HEK293 (cell line): ENCODE measurements around the gene ZDHHC17.
A peak's percentile ranks its signal among the peaks of the same experiment; 100 is the strongest.

Experiments
- CTCF ChIA-PET: fragments of 350-600 bp; formaldehyde crosslinking; extraction: SDS; loops from one replicate; lab custom pipeline; 2021; ENCODE audit warnings: antibody characterized with exemption; lab: Yijun Ruan, JAX
- POLR2A ChIA-PET: fragments of 300-600 bp; formaldehyde crosslinking; extraction: SDS; loops from one replicate; lab custom pipeline; 2020; ENCODE audit warnings: antibody characterized with exemption, inconsistent platforms; lab: Yijun Ruan, JAX
- H3K27ac ChIP-seq: fragments of 200-500 bp; sonication (Bioruptor generic); 2 replicates; pipeline ENCODE4 v1.5.1; 2014; ENCODE audit warnings: low read depth, low read length, control low read depth, inconsistent platforms; ENCODE audit errors: extremely low read depth
- H3K36me3 ChIP-seq, 2 experiments: fragments of 200-500 bp in 1 of 2; sonication (Bioruptor generic) in 1 of 2; 1 replicate in 1 of 2; 2 replicates in 1 of 2; pipeline ENCODE4 v1.5.1; 2014 to 2017; ENCODE audit warnings: inconsistent platforms in 2 of 2, low read length in 2 of 2; ENCODE audit not compliant: control insufficient read depth in 2 of 2, insufficient read depth in 1 of 2
- H3K4me1 ChIP-seq: fragments of 200-500 bp; sonication (Bioruptor generic); 2 replicates; pipeline ENCODE4 v1.5.1; 2014; ENCODE audit warnings: mild to moderate bottlenecking, low read length, inconsistent platforms; ENCODE audit not compliant: control insufficient read depth, insufficient read depth
- H3K4me3 ChIP-seq: 2 replicates; pipeline ENCODE4 v1.5.1; 2011; ENCODE audit warnings: low read depth, mild to moderate bottlenecking, control low read depth, low read length, moderate library complexity
- H3K9me3 ChIP-seq: fragments of 200-500 bp; sonication (Bioruptor generic); 2 replicates; pipeline ENCODE4 v1.5.1; 2014; ENCODE audit warnings: low read depth, low read length, inconsistent platforms; ENCODE audit not compliant: control insufficient read depth, insufficient read depth
- HOXC10 ChIP-seq: sonication (generic); formaldehyde crosslinking; IDR thresholded peaks from 2 replicates; pipeline ENCODE4 v1.8.1; 2023; ENCODE audit warnings: mild to moderate bottlenecking, missing genetic modification reagents
- PRDM4 ChIP-seq: fragments of 450-650 bp; formaldehyde crosslinking; IDR thresholded peaks from 2 replicates; pipeline ENCODE4 v1.5.1; 2017; ENCODE audit warnings: missing biosample characterization, missing genetic modification characterization
- SETDB1 ChIP-seq: IDR thresholded peaks from one replicate; pipeline ENCODE4 v1.6.1; 2017; ENCODE audit warnings: mild to moderate bottlenecking, low read length, moderate library complexity, mixed read lengths; ENCODE audit not compliant: insufficient read length
- SP2 ChIP-seq: fragments of 450-650 bp; formaldehyde crosslinking; IDR thresholded peaks from 2 replicates; pipeline ENCODE4 v1.5.1; 2016; ENCODE audit warnings: missing biosample characterization, missing genetic modification characterization
- ZBTB26 ChIP-seq: fragments of 450-650 bp; formaldehyde crosslinking; optimal IDR thresholded peaks from 2 replicates; pipeline ENCODE3; 2016; ENCODE audit warnings: missing biosample characterization, mild to moderate bottlenecking, missing genetic modification characterization
- ZBTB7A ChIP-seq: fragments of 450-650 bp; formaldehyde crosslinking; IDR thresholded peaks from 2 replicates; pipeline ENCODE4 v1.5.1; 2016; ENCODE audit warnings: low read depth, missing biosample characterization, missing genetic modification characterization
- ZBTB8A ChIP-seq: fragments of 450-650 bp; formaldehyde crosslinking; IDR thresholded peaks from 2 replicates; pipeline ENCODE4 v1.5.1; 2016; ENCODE audit warnings: missing biosample characterization, missing genetic modification characterization
- ZFP69B ChIP-seq: fragments of 450-650 bp; formaldehyde crosslinking; IDR thresholded peaks from 2 replicates; pipeline ENCODE4 v1.5.1; 2016; ENCODE audit warnings: missing biosample characterization, missing genetic modification characterization
- ZNF10 ChIP-seq: fragments of 450-650 bp; formaldehyde crosslinking; IDR thresholded peaks from 2 replicates; pipeline ENCODE4 v1.5.1; 2017; ENCODE audit warnings: missing biosample characterization, missing genetic modification characterization
- ZNF114 ChIP-seq: fragments of 450-650 bp; formaldehyde crosslinking; IDR thresholded peaks from 2 replicates; pipeline ENCODE4 v1.5.0; 2017; ENCODE audit warnings: missing biosample characterization, missing genetic modification characterization
- ZNF155 ChIP-seq: fragments of 450-650 bp; formaldehyde crosslinking; IDR thresholded peaks from 2 replicates; pipeline ENCODE4 v1.5.1; 2016; ENCODE audit warnings: missing biosample characterization, missing genetic modification characterization
- ZNF18 ChIP-seq: fragments of 450-650 bp; formaldehyde crosslinking; IDR thresholded peaks from 2 replicates; pipeline ENCODE4 v1.5.1; 2016; ENCODE audit warnings: missing biosample characterization, missing genetic modification characterization
- ZNF2 ChIP-seq: fragments of 450-650 bp; formaldehyde crosslinking; IDR thresholded peaks from 2 replicates; pipeline ENCODE4 v1.5.1; 2016; ENCODE audit warnings: missing biosample characterization, missing genetic modification characterization
- ZNF280C ChIP-seq: fragments of 450-650 bp; formaldehyde crosslinking; IDR thresholded peaks from 2 replicates; pipeline ENCODE4 v1.5.1; 2016; ENCODE audit warnings: missing biosample characterization, missing genetic modification characterization
- ZNF311 ChIP-seq: fragments of 450-650 bp; formaldehyde crosslinking; IDR thresholded peaks from 2 replicates; pipeline ENCODE4 v1.5.1; 2017; ENCODE audit warnings: missing biosample characterization, missing genetic modification characterization, borderline replicate concordance
- ZNF341 ChIP-seq: fragments of 450-650 bp; formaldehyde crosslinking; IDR thresholded peaks from 2 replicates; pipeline ENCODE4; 2016; ENCODE audit warnings: low read depth, missing biosample characterization, missing genetic modification characterization
- ZNF362 ChIP-seq: fragments of 450-650 bp; formaldehyde crosslinking; IDR thresholded peaks from 2 replicates; pipeline ENCODE4 v1.5.1; 2016; ENCODE audit warnings: missing biosample characterization, missing genetic modification characterization
- ZNF48 ChIP-seq: fragments of 450-650 bp; formaldehyde crosslinking; IDR thresholded peaks from 2 replicates; pipeline ENCODE4 v1.5.1; 2016; ENCODE audit warnings: missing biosample characterization, missing genetic modification characterization
- ZNF513 ChIP-seq: fragments of 450-650 bp; IDR thresholded peaks from 2 replicates; pipeline ENCODE4 v1.5.1; 2018; ENCODE audit warnings: missing biosample characterization, missing genetic modification characterization
- ZNF514 ChIP-seq: fragments of 450-650 bp; formaldehyde crosslinking; IDR thresholded peaks from 2 replicates; pipeline ENCODE4 v1.5.1; 2016; ENCODE audit warnings: missing biosample characterization, missing genetic modification characterization
- ZNF530 ChIP-seq: fragments of 450-650 bp; formaldehyde crosslinking; IDR thresholded peaks from 2 replicates; pipeline ENCODE4 v1.5.1; 2016; ENCODE audit warnings: low read depth, missing biosample characterization, missing genetic modification characterization
- ZNF571 ChIP-seq: fragments of 450-650 bp; formaldehyde crosslinking; IDR thresholded peaks from 2 replicates; pipeline ENCODE4 v1.5.0; 2017; ENCODE audit warnings: missing biosample characterization, missing genetic modification characterization
- ZNF585B ChIP-seq: fragments of 450-650 bp; formaldehyde crosslinking; IDR thresholded peaks from 2 replicates; pipeline ENCODE4 v1.5.1; 2016; ENCODE audit warnings: missing biosample characterization, missing genetic modification characterization
- ZNF610 ChIP-seq: fragments of 450-650 bp; formaldehyde crosslinking; IDR thresholded peaks from 2 replicates; pipeline ENCODE4 v1.5.1; 2016; ENCODE audit warnings: missing biosample characterization, missing genetic modification characterization, borderline replicate concordance
- ZNF624 ChIP-seq: fragments of 450-650 bp; formaldehyde crosslinking; IDR thresholded peaks from 2 replicates; pipeline ENCODE4 v1.5.1; 2017; ENCODE audit warnings: missing biosample characterization, missing genetic modification characterization
- ZNF677 ChIP-seq: fragments of 450-650 bp; IDR thresholded peaks from 2 replicates; pipeline ENCODE4 v1.5.0; 2018; ENCODE audit warnings: missing biosample characterization, mild to moderate bottlenecking, missing genetic modification characterization, moderate library complexity
- ZNF768 ChIP-seq: fragments of 450-650 bp; formaldehyde crosslinking; IDR thresholded peaks from 2 replicates; pipeline ENCODE4 v1.5.1; 2018; ENCODE audit warnings: missing biosample characterization, mild to moderate bottlenecking, missing genetic modification characterization

The ZDHHC17 gene

GRCh38 chr12:76878099-76878898, 114.4 kb downstream of the ZDHHC17 start:
- Histone ChIP-seq H3K9me3 (no peaks in the 10 kb centered on the region), H3K27ac (peak overlapping the region; percentile 72; the same call in 1 of the 2 replicates), H3K36me3 (peaks cover 0 to 3% of the 10 kb centered on the region in 2 experiments; a peak in 1 of 3 replicates), H3K4me3 (peak overlapping the region; percentile 71), H3K4me1 (peaks cover 38% of the 10 kb centered on the region)
- POLR2A ChIA-PET = interaction anchor here (0.6 to 1.5 kb wide), 13 partner anchors 8 to 593 kb away, joined by 3 to 11 read pairs (median 3); partner anchors contain the start of gene ZDHHC17
- CTCF ChIA-PET = no interaction called here
- TF ChIP-seq ZNF2 (tag by site-specific recombination) (peak; percentile 28; the same call in 1 of the 2 replicates), ZNF530 (tag by site-specific recombination) (no peak), SP2 (tag by site-specific recombination) (no peak), HOXC10 (no peak), PRDM4 (tag by site-specific recombination) (no peak), ZNF280C (no peak), ZNF514 (no peak), ZNF624 (no peak), ZNF768 (tag by site-specific recombination) (no peak), ZBTB26 (tag by site-specific recombination) (no peak), ZBTB8A (tag by site-specific recombination) (no peak), ZNF513 (no peak), ZNF311 (tag by site-specific recombination) (no peak), ZNF362 (tag by site-specific recombination) (no peak), ZNF610 (tag by site-specific recombination) (no peak), ZNF48 (no peak), ZBTB7A (tag by site-specific recombination) (no peak), ZNF155 (tag by site-specific recombination) (no peak), ZNF585B (tag by site-specific recombination) (no peak), SETDB1 (no peak), ZNF114 (tag by site-specific recombination) (no peak), ZNF571 (no peak), ZNF677 (tag by site-specific recombination) (no peak), ZNF18 (tag by site-specific recombination) (no peak), ZFP69B (tag by site-specific recombination) (no peak), ZNF10 (tag by site-specific recombination) (no peak), ZNF341 (tag by site-specific recombination) (peak; percentile 35)
